Esophagus squamous epithelium (tissue), 5 donors: Measurements from ENCODE around the gene BOLA1. TPM values are rescaled to one million over a fixed set of nuclear protein-coding genes. Genes with fewer than 3 reads are reported as not detected.
"Not testable (repeated sequence)": the region's sequence is repeated elsewhere in the genome, so short reads cannot be mapped to it uniquely, and the experiment has no call there.

ENCODE experiments used
- DNase-seq: peaks from one replicate; lab custom pipeline; 2025; lab: John Stamatoyannopoulos, UW
- H3K27ac ChIP-seq, 4 donors: fragments of 200-600 bp; sonication (generic); one replicate each; pipeline ENCODE4 v1.5.1; 2016 to 2019; ENCODE audit warnings: mild to moderate bottlenecking in 1 of 4
- H3K27me3 ChIP-seq, 4 donors: fragments of 200-600 bp; sonication (generic); 1 replicate in 3 of 4; 2 replicates in 1 of 4; pipeline versions ENCODE4 v1.5.1 to v1.6.0; 2017 to 2021; ENCODE audit warnings: antibody characterized with exemption in 1 of 4
- H3K36me3 ChIP-seq, 3 donors: fragments of 200-600 bp; sonication (generic); one replicate each; pipeline ENCODE4 v1.5.1; 2016 to 2019
- H3K4me1 ChIP-seq, 3 donors: fragments of 200-600 bp; sonication (generic); one replicate each; pipeline ENCODE4 v1.5.1; 2017 to 2019
- H3K4me3 ChIP-seq, 4 donors: fragments of 200-600 bp; sonication (generic); 1 replicate in 3 of 4; 2 replicates in 1 of 4; pipeline ENCODE4 v1.5.1; 2016 to 2019; ENCODE audit warnings: mild to moderate bottlenecking in 2 of 4, moderate library complexity in 1 of 4
- H3K9me3 ChIP-seq, 3 donors: fragments of 200-600 bp; sonication (generic); one replicate each; pipeline ENCODE4 v1.5.1; 2016 to 2019
- CTCF ChIP-seq, 6 experiments: fragments of 450-650 bp in 4 of 6; fragments of 200-600 bp in 2 of 6; sonication (generic) in 2 of 6; IDR thresholded peaks; one replicate each; pipeline ENCODE4 v1.5.1; 2016 to 2019; ENCODE audit warnings: antibody characterized with exemption in 6 of 6, mild to moderate bottlenecking in 4 of 6, moderate library complexity in 4 of 6
- POLR2A ChIP-seq, 4 donors: fragments of 450-650 bp; IDR thresholded peaks; one replicate each; pipeline ENCODE4 v1.6.1; 2017; ENCODE audit warnings: antibody characterized with exemption in 4 of 4, mild to moderate bottlenecking in 4 of 4, moderate library complexity in 3 of 4
- whole genome bisulfite sequencing, 2 donors: methylation state at CpG; one replicate each; pipeline ENCODE4 v1.1.5; 2018; 5-methylcytosine and 5-hydroxymethylcytosine counted together
- intact Hi-C: fragments of 100-400 bp; cut with DNase I; formaldehyde crosslinking; loops from one replicate; pipeline ENCODE4 v1.15.0; 2022
- total RNA-seq, 4 donors: library from RNA; depleted of rRNA; stranded (reverse); fragments of >200 nt; gene quantifications; one replicate each; pipeline ENCODE4 v1.1.0, GENCODE V29; 2016
- donor health status: DM: yes; HTN: yes; CAD: no.

BOLA1 gene
- total RNA-seq, 4 donors from 2014 or later, result 11.0 to 31.7 (median 23.4) TPM

GRCh38 chr1:149884433-149885338, 14.7 kb upstream of the BOLA1 start:
- Histone ChIP-seq H3K4me1 (peaks cover 8 to 47% (median 14%) of the 10 kb centered on the region in 3 donors), H3K4me3 (peak overlapping the region; percentile 56 to 75 (median 62)), H3K36me3 (no peaks in the 10 kb centered on the region), H3K9me3 (no peaks in the 10 kb centered on the region), H3K27ac (peak overlapping the region; percentile 94 to 100 (median 99)), H3K27me3 (no peaks in the 10 kb centered on the region)
- 3 to 5% methylated on average over 9 of the region's 9 CpGs for WGBS, 2 donors
- intact Hi-C loops, result no loop called here
- DNase-seq, result no peak
- TF ChIP-seq POLR2A (IDR thresholded peaks at IDR 0.05) (peak in 1 of 4 donors; percentile 9), CTCF (IDR thresholded peaks at IDR 0.05) (no peak)

- TF ChIP-seq POLR2A (IDR thresholded peaks at IDR 0.05) (peak in 2 of 4 donors; percentile 56 to 70), CTCF (IDR thresholded peaks at IDR 0.05) (peak in 2 of 6 experiments; percentile 24 to 28)
- Histone ChIP-seq H3K9me3 (no peaks in the 10 kb centered on the region), H3K36me3 (no peaks in the 10 kb centered on the region), H3K27ac (peak overlapping the region; percentile 94 to 100 (median 99)), H3K27me3 (no peaks in the 10 kb centered on the region), H3K4me3 (peak overlapping the region; percentile 56 to 75 (median 62)), H3K4me1 (peaks cover 8 to 48% (median 14%) of the 10 kb centered on the region in 3 donors)
- intact Hi-C loops, result no loop called here
- WGBS, 2 donors, result 0 to 1% methylated on average over 29 to 34 of the region's 36 CpGs
- DNase-seq, result peak; percentile 53
Measured at GRCh38 chr1:149885339-149886120, 13.8 kb upstream of the BOLA1 start.

- peak overlapping the region; percentile 56 to 75 (median 62) for H3K4me3 ChIP-seq
- intact Hi-C loops, H3K27me3 ChIP-seq, H3K9me3 ChIP-seq, DNase-seq, H3K36me3 ChIP-seq: not testable (repeated sequence)
- 0% methylated on average over 6 to 19 of the region's 19 CpGs for WGBS, 2 donors
- H3K4me1 ChIP-seq, result peaks cover 8 to 48% (median 14%) of the 10 kb centered on the region in 3 donors
- peak overlapping the region; percentile 94 to 100 (median 99) for H3K27ac ChIP-seq
Measured at GRCh38 chr1:149886121-149886395, 13.3 kb upstream of the BOLA1 start.

GRCh38 chr1:149886396-149887195, 12.8 kb upstream of the BOLA1 start:
- no peaks in the 10 kb centered on the region for H3K9me3 ChIP-seq
- H3K27ac ChIP-seq, result peak overlapping the region; percentile 94 to 100 (median 99)
- peaks cover 8 to 48% (median 14%) of the 10 kb centered on the region in 3 donors for H3K4me1 ChIP-seq
- DNase-seq, result peak; percentile 79
- no peaks in the 10 kb centered on the region for H3K27me3 ChIP-seq
- no peaks in the 10 kb centered on the region for H3K36me3 ChIP-seq
- 0% methylated on average over 18 to 24 of the region's 62 CpGs for WGBS, 2 donors
- intact Hi-C loops, result no loop called here
- peak overlapping the region; percentile 56 to 75 (median 62) for H3K4me3 ChIP-seq
- TF ChIP-seq POLR2A (IDR thresholded peaks at IDR 0.05) (peak; percentile 11 to 100 (median 100)), CTCF (IDR thresholded peaks at IDR 0.05) (peak in 3 of 6 experiments; percentile 13 to 26 (median 26))

GRCh38 chr1:149887196-149887455, 12.2 kb upstream of the BOLA1 start:
- H3K27me3 ChIP-seq, DNase-seq, H3K9me3 ChIP-seq, intact Hi-C loops, H3K36me3 ChIP-seq: not testable (repeated sequence)
- peak overlapping the region; percentile 39 to 75 (median 62) for H3K4me3 ChIP-seq
- peak in 1 of 4 donors; percentile 83 for TF ChIP-seq POLR2A (IDR thresholded peaks at IDR 0.05)
- peaks cover 8 to 48% (median 14%) of the 10 kb centered on the region in 3 donors for H3K4me1 ChIP-seq
- peak overlapping the region; percentile 94 to 100 (median 99) for H3K27ac ChIP-seq
- WGBS, 2 donors, result 0% methylated on average over 3 to 7 of the region's 13 CpGs
